ENCODE data around the gene KRT32. TPM values are rescaled to one million over a fixed set of nuclear protein-coding genes. Genes with fewer than 3 reads are reported as not detected.

KRT32 gene
- total and polyA plus RNA-seq, 9 of the 15 experiments (the other 6 are each of a cell fraction or from before 2014, with no cell fraction given), result not detected

GRCh38 chr17:41499714-41500113 lies 32.5 kb upstream of the KRT32 start (continued):
- TF ChIP-seq ZBTB40 (IDR thresholded peaks at IDR 0.05) (no peak), ZBTB40 (CRISPR knock-in tag; IDR thresholded peaks at IDR 0.05) (no peak), CBX2 (IDR thresholded peaks at IDR 0.05; ENCODE audit: insufficient read depth, low read length, poor library complexity, severe bottlenecking) (no peak), GATAD2B (IDR thresholded peaks at IDR 0.05; ENCODE audit: borderline replicate concordance) (no peak), TEAD4 (IDR thresholded peaks at IDR 0.05; ENCODE audit: low read length) (no peak), TEAD4 (CRISPR knock-in tag; IDR thresholded peaks at IDR 0.05; ENCODE audit: borderline replicate concordance) (no peak), FOXM1 (IDR thresholded peaks at IDR 0.05; ENCODE audit: low read depth) (no peak), FOXM1 (CRISPR knock-in tag; IDR thresholded peaks at IDR 0.05; ENCODE audit: low read depth) (no peak), KAT2B (IDR thresholded peaks at IDR 0.05; ENCODE audit: low read depth, low read length) (no peak), TOE1 (IDR thresholded peaks at IDR 0.05; ENCODE audit: borderline replicate concordance) (no peak; the same call in 1 of the 2 replicates), TOE1 (CRISPR knock-in tag; IDR thresholded peaks at IDR 0.05; ENCODE audit: borderline replicate concordance, low read depth) (no peak), BCL6 (CRISPR knock-in tag; IDR thresholded peaks at IDR 0.05) (no peak), NR2C2 (CRISPR knock-in tag; IDR thresholded peaks at IDR 0.05) (no peak), NR2C2 (tag; IDR thresholded peaks at IDR 0.05) (no peak), TCF7 (IDR thresholded peaks at IDR 0.05; ENCODE audit: borderline replicate concordance) (no peak), ZNF766 (CRISPR knock-in tag; conservative IDR thresholded peaks at IDR 0.05) (no peak)
- TF ChIP-seq, protein P1, sequence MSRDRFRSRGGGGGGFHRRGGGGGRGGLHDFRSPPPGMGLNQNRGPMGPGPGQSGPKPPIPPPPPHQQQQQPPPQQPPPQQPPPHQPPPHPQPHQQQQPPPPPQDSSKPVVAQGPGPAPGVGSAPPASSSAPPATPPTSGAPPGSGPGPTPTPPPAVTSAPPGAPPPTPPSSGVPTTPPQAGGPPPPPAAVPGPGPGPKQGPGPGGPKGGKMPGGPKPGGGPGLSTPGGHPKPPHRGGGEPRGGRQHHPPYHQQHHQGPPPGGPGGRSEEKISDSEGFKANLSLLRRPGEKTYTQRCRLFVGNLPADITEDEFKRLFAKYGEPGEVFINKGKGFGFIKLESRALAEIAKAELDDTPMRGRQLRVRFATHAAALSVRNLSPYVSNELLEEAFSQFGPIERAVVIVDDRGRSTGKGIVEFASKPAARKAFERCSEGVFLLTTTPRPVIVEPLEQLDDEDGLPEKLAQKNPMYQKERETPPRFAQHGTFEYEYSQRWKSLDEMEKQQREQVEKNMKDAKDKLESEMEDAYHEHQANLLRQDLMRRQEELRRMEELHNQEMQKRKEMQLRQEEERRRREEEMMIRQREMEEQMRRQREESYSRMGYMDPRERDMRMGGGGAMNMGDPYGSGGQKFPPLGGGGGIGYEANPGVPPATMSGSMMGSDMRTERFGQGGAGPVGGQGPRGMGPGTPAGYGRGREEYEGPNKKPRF (IDR thresholded peaks at IDR 0.05; ENCODE audit: low read depth, low read length), result no peak
